GM12891 (cell line): ENCODE measurements around the gene MYLK.
"Not testable (repeated sequence)": the region's sequence is repeated elsewhere in the genome, so short reads cannot be mapped to it uniquely, and the experiment has no call there.

ENCODE experiments used
- DNase-seq: peaks from one replicate; pipeline ENCODE4 v3.0.0; 2011; ENCODE audit warnings: low spot score; ENCODE audit not compliant: insufficient read length
- FAIRE-seq: peaks from 2 replicates; lab custom pipeline; 2011; peaks lifted over from hg19 to GRCh38; lab: Jason Lieb, UNC
- PAX5 ChIP-seq: IDR thresholded peaks from 2 replicates; pipeline ENCODE4 v1.6.1; 2011; ENCODE audit warnings: low read length, moderate library complexity, mild to moderate bottlenecking; ENCODE audit not compliant: insufficient read depth, severe bottlenecking
- POLR2A ChIP-seq: IDR thresholded peaks from 2 replicates; pipeline ENCODE4 v1.6.1; 2011; ENCODE audit warnings: low read depth, low read length, control low read depth
- POLR2AphosphoS5 ChIP-seq: IDR thresholded peaks from 2 replicates; pipeline ENCODE4 v1.6.1; 2011; ENCODE audit warnings: low read depth, low read length, control low read depth
- POU2F2 ChIP-seq: IDR thresholded peaks from 2 replicates; pipeline ENCODE4 v1.6.1; 2011; ENCODE audit warnings: low read depth, mild to moderate bottlenecking, control low read depth, low read length, moderate library complexity
- SPI1 ChIP-seq: IDR thresholded peaks from 2 replicates; pipeline ENCODE4 v1.6.1; 2011; ENCODE audit warnings: low read depth, low read length, control low read depth
- TAF1 ChIP-seq: IDR thresholded peaks from 2 replicates; pipeline ENCODE4 v1.6.1; 2011; ENCODE audit warnings: low read depth, low read length, control low read depth

The MYLK gene

DNA sequence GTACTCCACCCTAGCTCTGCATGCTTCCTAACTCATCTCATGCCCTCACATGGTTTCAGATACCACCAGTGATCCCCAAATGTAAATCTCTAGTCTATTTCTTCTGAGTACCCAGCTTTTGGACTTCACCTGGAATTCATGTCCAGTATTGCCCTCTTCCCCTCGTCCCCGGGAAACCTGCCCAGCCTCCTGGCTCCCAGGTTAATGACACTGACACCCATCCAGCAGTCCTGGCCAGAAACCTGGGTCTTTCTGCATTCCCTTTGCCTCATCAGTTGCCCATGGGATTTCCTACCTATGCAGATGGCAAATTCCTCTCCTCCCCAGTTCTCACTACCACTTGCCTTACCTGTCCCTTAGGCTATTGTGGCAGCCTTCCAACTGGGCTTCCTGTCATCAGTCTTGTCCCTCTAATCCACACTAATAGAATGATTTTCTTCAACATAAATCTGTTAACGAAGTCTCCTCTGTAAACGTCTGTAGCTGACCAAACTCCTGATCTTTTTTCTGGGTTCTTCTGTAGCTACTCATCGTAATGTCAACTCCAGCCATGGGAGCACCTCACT lies 15.3 kb upstream of the MYLK start:
- FAIRE-seq (no peak), DNase-seq (no peak)
- no peak for TF ChIP-seq TAF1
- TF ChIP-seq POU2F2: no peak
- TF ChIP-seq POLR2AphosphoS5: no peak
- no peak for TF ChIP-seq PAX5
- TF ChIP-seq SPI1: no peak
- TF ChIP-seq POLR2A: no peak

- TF ChIP-seq PAX5: no peak
- no peak for TF ChIP-seq POU2F2
- no peak for TF ChIP-seq SPI1
- no peak for TF ChIP-seq POLR2AphosphoS5
- TF ChIP-seq TAF1: no peak
- TF ChIP-seq POLR2A: no peak
- DNase-seq (no peak), FAIRE-seq (no peak)
Measured at GRCh38 chr3:123893012-123893411, 8.9 kb upstream of the MYLK start.

DNA sequence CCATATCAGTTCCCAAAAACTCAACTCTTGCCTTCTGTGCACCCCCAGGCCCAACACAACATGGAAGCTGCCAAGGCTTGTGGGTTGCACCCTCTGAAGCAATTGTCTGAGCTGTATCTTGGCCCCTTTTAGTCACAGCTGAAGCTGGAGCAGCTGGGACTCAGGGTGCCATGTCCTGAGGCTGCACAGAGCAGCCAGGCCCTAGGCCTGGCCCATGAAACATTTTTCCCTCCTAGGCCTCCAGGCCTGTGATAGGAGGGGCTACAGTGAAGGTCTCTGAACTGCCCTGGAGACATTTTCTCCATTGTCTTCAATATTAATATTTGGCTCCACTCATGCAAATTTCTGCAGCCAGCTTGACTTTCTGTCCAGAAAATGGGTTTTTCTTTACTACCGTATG lies 8.1 kb upstream of the MYLK start:
- TF ChIP-seq POLR2A (no peak), TAF1 (no peak), SPI1 (no peak), PAX5 (no peak), POU2F2 (no peak), POLR2AphosphoS5 (no peak)
- DNase-seq (no peak), FAIRE-seq (no peak)

- not testable (repeated sequence) for DNase-seq
Measured at GRCh38 chr3:123890991-123891390, 6.9 kb upstream of the MYLK start.

DNA sequence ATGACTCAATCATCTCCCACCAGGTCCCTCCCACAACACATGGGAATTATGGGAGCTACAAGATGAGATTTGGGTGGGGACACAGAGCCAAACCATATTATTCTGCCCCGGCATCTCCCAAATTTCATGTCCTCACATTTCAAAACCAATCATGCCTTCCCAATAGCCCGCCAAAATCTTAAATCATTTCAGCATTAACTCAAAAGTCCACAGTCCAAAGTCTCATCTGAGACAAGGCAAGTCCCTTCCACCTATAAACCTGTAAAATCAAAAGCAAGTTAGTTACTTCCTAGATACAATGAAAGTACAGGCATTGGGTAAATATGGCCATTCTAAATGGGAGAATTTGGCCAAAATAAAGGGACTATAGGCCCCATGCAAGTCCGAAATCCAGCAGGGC lies 6.0 kb upstream of the MYLK start:
- not testable (repeated sequence) for FAIRE-seq

More at GRCh38 chr3:123890991-123891390, 6.9 kb upstream of the MYLK start:
- not testable (repeated sequence) for FAIRE-seq

DNA sequence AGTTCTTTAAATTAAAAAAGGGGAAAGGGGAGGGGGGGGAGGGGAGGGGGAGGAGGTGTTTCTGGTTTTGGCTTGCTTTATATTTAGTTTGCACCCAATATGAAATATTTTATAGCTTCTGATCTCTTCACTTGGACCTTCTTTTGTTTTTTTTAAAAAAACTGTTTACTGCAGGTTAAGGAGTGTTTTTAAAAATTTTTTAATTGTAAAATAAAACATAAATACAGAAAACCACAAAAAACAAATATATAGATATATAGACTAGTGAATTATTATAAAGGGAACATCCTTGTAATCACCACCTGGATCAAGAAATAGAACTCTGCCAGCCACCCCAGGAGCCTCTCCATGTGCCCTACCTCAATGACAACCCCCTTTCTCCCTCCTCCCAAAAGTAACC lies 861 bp upstream of the MYLK start:
- FAIRE-seq (no peak), DNase-seq (no peak)
- TF ChIP-seq PAX5 (no peak), POLR2AphosphoS5 (no peak), POU2F2 (no peak), POLR2A (no peak), SPI1 (no peak), TAF1 (no peak)

More for the DNA sequence above, 6.0 kb upstream of the MYLK start:
- not testable (repeated sequence) for DNase-seq

DNA sequence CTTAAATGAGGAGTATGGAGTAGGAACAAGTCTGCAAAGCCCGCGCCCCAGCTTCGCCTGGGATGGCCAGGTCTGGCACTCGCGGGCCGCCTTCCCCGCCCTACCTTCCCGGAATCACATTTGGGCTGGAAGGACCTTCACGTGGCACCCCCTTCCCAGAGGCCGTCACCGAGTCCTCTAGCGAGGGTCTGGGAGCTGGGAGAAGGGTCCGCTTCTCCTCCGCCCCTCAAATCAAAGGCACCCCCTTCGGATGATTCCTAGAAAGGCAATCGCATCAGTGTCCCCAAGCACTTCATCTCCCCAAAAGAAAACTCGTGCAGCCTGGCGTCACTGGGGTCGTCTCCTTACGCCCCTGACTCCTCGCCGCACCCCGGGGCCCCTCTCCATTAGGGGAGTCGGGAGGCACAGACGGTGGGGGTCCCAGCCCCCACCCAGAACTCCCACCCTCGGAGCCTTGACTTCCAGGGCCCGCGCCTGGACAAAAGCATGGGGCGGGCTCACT lies 380 bp downstream of the MYLK start:
- TF ChIP-seq PAX5 (no peak), POU2F2 (no peak), POLR2AphosphoS5 (no peak), TAF1 (no peak), SPI1 (no peak), POLR2A (no peak)
- DNase-seq: no peak
- FAIRE-seq: no peak

GRCh38 chr3:123883111-123883510 lies 1.0 kb downstream of the MYLK start:
- no peak for FAIRE-seq
- no peak for DNase-seq
- TF ChIP-seq POLR2AphosphoS5 (no peak), PAX5 (no peak), TAF1 (no peak), POU2F2 (no peak), POLR2A (no peak), SPI1 (no peak)

- no peak for FAIRE-seq
- TF ChIP-seq TAF1 (no peak), POU2F2 (no peak), POLR2AphosphoS5 (no peak), SPI1 (no peak), POLR2A (no peak), PAX5 (no peak)
- DNase-seq: no peak
Measured at GRCh38 chr3:123881771-123882170, 2.4 kb downstream of the MYLK start.

- DNase-seq (no peak), FAIRE-seq (no peak)
- TF ChIP-seq PAX5: no peak
- TF ChIP-seq POLR2AphosphoS5: no peak
- TF ChIP-seq SPI1: no peak
- no peak for TF ChIP-seq POLR2A
- TF ChIP-seq TAF1: no peak
- no peak for TF ChIP-seq POU2F2
Measured at GRCh38 chr3:123880998-123881561, 3.1 kb downstream of the MYLK start.

- DNase-seq (no peak), FAIRE-seq (no peak)
- no peak for TF ChIP-seq PAX5
- TF ChIP-seq POU2F2: no peak
- no peak for TF ChIP-seq POLR2A
- TF ChIP-seq SPI1: no peak
- no peak for TF ChIP-seq POLR2AphosphoS5
- no peak for TF ChIP-seq TAF1
Measured at GRCh38 chr3:123878807-123879206, 5.3 kb downstream of the MYLK start.
